ENCODE data around the gene TTLL11. TPM values are rescaled to one million over a fixed set of nuclear protein-coding genes. Genes with fewer than 3 reads are reported as not detected.
A peak's percentile ranks its signal among the peaks of the same experiment; 100 is the strongest.

Gene TTLL11
- total RNA-seq, 4 donors from 2014 or later = 7.2 to 12.1 (median 9.9) TPM

- H3K4me1 ChIP-seq = no peaks in the 10 kb centered on the region
- no peak overlapping the region for H3K4me3 ChIP-seq
- no peak overlapping the region for H3K27ac ChIP-seq
- TF ChIP-seq CTCF (IDR thresholded peaks at IDR 0.05) = no peak
- no peak for TF ChIP-seq POLR2A (IDR thresholded peaks at IDR 0.05)
- TF ChIP-seq POLR2AphosphoS5 (IDR thresholded peaks at IDR 0.05) = no peak
- TF ChIP-seq EP300 (IDR thresholded peaks at IDR 0.05) = no peak
- no peak for DNase-seq (ENCODE audit: low spot score in 2 of 2)
- no peaks in the 10 kb centered on the region for H3K27me3 ChIP-seq
- H3K36me3 ChIP-seq = no peaks in the 10 kb centered on the region
- no peaks in the 10 kb centered on the region for H3K9me3 ChIP-seq
- WGBS = 85% methylated on average over 2 of the region's 2 CpGs
Measured at GRCh38 chr9:121863955-121864354, 229.2 kb downstream of the TTLL11 start.

- Histone ChIP-seq H3K27ac (no peak overlapping the region), H3K9me3 (no peaks in the 10 kb centered on the region), H3K36me3 (no peaks in the 10 kb centered on the region), H3K4me3 (no peak overlapping the region), H3K4me1 (no peaks in the 10 kb centered on the region), H3K27me3 (no peaks in the 10 kb centered on the region)
- 92% methylated on average over 19 of the region's 19 CpGs for WGBS
- DNase-seq (ENCODE audit: low spot score in 2 of 2) = no peak
- TF ChIP-seq CTCF (IDR thresholded peaks at IDR 0.05) = no peak
- no peak for TF ChIP-seq EP300 (IDR thresholded peaks at IDR 0.05)
- TF ChIP-seq POLR2AphosphoS5 (IDR thresholded peaks at IDR 0.05) = no peak
- no peak for TF ChIP-seq POLR2A (IDR thresholded peaks at IDR 0.05)
Measured at GRCh38 chr9:121862371-121863332, 230.5 kb downstream of the TTLL11 start.

- Histone ChIP-seq H3K4me1 (no peaks in the 10 kb centered on the region), H3K4me3 (no peak overlapping the region), H3K27me3 (no peaks in the 10 kb centered on the region), H3K27ac (no peak overlapping the region), H3K9me3 (no peaks in the 10 kb centered on the region), H3K36me3 (no peaks in the 10 kb centered on the region)
- no peak for DNase-seq (ENCODE audit: low spot score in 2 of 2)
- no peak for TF ChIP-seq EP300 (IDR thresholded peaks at IDR 0.05)
- no peak for TF ChIP-seq POLR2A (IDR thresholded peaks at IDR 0.05)
- TF ChIP-seq CTCF (IDR thresholded peaks at IDR 0.05) = peak in 1 of 2 donors; percentile 41
- WGBS = 72% methylated on average over 4 of the region's 4 CpGs
Measured at GRCh38 chr9:121861501-121862180, 231.5 kb downstream of the TTLL11 start.

- Histone ChIP-seq H3K4me3 (no peak overlapping the region), H3K4me1 (no peaks in the 10 kb centered on the region), H3K9me3 (no peaks in the 10 kb centered on the region), H3K27ac (no peak overlapping the region), H3K27me3 (no peaks in the 10 kb centered on the region), H3K36me3 (no peaks in the 10 kb centered on the region)
- DNase-seq (ENCODE audit: low spot score in 2 of 2) = no peak
- 37% methylated on average over 2 of the region's 2 CpGs for WGBS
- no peak for TF ChIP-seq CTCF (IDR thresholded peaks at IDR 0.05)
- no peak for TF ChIP-seq EP300 (IDR thresholded peaks at IDR 0.05)
- TF ChIP-seq POLR2A (IDR thresholded peaks at IDR 0.05) = no peak
- TF ChIP-seq POLR2AphosphoS5 (IDR thresholded peaks at IDR 0.05) = no peak
Measured at GRCh38 chr9:121860744-121861143, 232.4 kb downstream of the TTLL11 start.

- DNase-seq (ENCODE audit: low spot score in 2 of 2) = no peak
- H3K36me3 ChIP-seq = no peaks in the 10 kb centered on the region
- H3K27ac ChIP-seq = no peak overlapping the region
- WGBS = 96% methylated on average over 3 of the region's 3 CpGs
- H3K4me3 ChIP-seq = no peak overlapping the region
- no peaks in the 10 kb centered on the region for H3K4me1 ChIP-seq
- H3K27me3 ChIP-seq = no peaks in the 10 kb centered on the region
- TF ChIP-seq POLR2A (IDR thresholded peaks at IDR 0.05) (no peak), EP300 (IDR thresholded peaks at IDR 0.05) (no peak), CTCF (IDR thresholded peaks at IDR 0.05) (no peak), POLR2AphosphoS5 (IDR thresholded peaks at IDR 0.05) (no peak)
- no peaks in the 10 kb centered on the region for H3K9me3 ChIP-seq
Measured at GRCh38 chr9:121860213-121860612, 232.9 kb downstream of the TTLL11 start.

Measured in suprapubic skin (tissue), 4 donors.